ENCODE measurements around the gene ATAD3C.

- TF ChIP-seq, protein P1, sequence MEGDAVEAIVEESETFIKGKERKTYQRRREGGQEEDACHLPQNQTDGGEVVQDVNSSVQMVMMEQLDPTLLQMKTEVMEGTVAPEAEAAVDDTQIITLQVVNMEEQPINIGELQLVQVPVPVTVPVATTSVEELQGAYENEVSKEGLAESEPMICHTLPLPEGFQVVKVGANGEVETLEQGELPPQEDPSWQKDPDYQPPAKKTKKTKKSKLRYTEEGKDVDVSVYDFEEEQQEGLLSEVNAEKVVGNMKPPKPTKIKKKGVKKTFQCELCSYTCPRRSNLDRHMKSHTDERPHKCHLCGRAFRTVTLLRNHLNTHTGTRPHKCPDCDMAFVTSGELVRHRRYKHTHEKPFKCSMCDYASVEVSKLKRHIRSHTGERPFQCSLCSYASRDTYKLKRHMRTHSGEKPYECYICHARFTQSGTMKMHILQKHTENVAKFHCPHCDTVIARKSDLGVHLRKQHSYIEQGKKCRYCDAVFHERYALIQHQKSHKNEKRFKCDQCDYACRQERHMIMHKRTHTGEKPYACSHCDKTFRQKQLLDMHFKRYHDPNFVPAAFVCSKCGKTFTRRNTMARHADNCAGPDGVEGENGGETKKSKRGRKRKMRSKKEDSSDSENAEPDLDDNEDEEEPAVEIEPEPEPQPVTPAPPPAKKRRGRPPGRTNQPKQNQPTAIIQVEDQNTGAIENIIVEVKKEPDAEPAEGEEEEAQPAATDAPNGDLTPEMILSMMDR (IDR thresholded peaks at IDR 0.05), result no peak
- TF ChIP-seq POLR2AphosphoS5 (IDR thresholded peaks at IDR 0.05; ENCODE audit: insufficient read depth in 1 of 2, low read depth in 1 of 2) (no peak), POLR2A (IDR thresholded peaks at IDR 0.05) (no peak)
Observed at GRCh38 chr1:1406101-1406820, 43.2 kb upstream of the ATAD3C start.

All from vagina (tissue), 2 donors.